ENCODE results near the gene FEM1B.

The FEM1B gene

DNA sequence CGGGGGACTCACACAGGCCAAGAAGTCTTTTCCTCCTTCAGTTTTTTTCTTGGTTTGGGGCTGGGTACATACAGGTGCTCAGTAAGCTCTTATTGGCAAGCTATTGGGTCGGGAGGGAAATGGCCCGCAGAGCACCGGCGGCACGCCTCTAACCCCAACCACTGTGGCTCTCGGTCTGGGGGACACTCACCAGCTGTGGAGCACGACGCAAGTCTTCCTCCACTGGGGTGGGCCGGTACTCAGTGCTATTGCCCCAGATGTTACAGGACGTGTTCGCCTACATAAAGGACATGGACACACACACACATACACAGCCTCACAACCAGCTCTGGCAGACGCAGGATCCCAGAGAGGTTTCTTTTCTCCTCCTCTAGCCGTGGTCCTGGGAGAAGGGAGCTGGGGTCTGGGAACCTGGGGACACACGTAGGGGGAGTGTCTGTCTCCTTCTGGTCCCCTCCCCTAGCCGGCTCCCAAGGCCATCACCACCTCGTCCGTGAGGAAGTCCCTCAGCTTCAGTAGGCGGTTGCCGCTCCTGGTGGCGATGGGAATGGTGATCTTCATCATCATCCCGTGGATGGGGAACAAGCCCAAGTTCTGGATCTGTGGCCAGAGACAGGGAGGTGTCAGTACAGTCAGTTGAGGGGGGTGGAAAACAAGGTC is 33.4 kb downstream of the FEM1B start:
- no peak for DNase-seq

GRCh38 chr15:68311464-68311835 is 33.9 kb downstream of the FEM1B start:
- no peak for DNase-seq

GRCh38 chr15:68311859-68312557 is 34.5 kb downstream of the FEM1B start:
- DNase-seq, result no peak

- DNase-seq, result no peak
Observed at GRCh38 chr15:68312701-68313204, 35.2 kb downstream of the FEM1B start.

DNA sequence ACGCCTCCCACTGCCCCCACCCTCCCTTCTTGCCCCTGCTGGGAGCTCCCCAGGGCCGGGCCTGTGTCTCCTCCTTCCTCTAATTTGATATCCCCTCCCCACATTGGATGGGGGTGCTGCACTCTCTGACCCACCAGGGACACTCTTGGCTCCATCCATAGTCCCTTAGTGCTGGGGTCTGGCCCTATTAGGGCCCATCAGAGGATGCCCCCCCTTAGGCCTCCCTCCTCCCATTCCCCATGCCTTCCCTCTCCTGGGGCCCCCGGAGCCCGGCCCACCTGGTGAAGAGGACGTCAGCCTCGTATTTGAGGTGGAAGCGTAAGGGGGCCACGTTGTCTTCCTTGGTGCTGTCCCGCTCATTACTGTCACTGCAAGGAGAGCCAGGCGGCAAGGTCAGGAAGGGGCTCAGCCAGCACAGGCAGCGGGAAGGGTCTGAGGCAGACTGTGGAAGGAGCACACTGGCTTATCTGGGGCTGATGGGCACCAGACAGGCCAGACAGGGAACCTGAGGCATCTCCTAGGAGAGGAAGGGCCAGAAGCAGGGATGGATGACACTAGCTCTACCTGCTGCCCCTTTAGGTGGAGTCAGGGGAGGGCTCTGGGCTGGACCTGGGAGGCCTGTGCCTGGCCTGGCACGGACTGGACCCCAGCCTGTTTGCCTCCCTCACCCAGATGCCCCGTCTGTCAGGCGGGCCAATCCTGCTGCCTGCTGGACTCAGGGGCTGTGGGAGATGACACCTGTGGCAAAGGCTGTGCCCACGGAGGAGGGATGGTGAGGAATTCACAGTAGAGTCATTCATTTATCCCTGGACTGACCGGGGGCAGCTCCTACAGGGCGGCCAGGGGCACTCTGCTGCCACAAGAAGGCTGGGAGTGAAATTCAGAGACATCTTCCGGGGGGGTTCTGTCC is 36.2 kb downstream of the FEM1B start:
- no peak for DNase-seq

DNA sequence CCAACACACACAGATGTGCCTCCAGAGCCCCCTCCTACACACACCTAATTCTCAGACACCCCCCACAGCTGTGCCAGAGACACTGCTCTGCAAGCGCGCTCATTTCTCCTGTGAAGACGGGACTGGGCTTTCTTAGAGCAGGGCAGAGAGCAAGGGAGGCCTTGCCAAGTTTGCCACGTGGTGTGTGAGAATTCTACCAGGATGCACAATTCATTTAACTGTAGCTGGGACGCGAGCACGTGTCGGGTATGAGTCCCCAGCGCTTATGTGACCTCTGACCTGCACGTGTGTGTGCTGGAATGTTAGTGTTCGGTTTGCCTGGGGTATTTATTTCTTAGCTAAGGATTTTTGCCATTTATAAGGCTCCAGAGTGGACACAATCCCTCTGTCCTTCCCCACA is 37.0 kb downstream of the FEM1B start:
- DNase-seq, result no peak

- no peak for DNase-seq
Observed at GRCh38 chr15:68315035-68315434, 37.5 kb downstream of the FEM1B start.

GRCh38 chr15:68315495-68316031 is 38.0 kb downstream of the FEM1B start:
- peak; percentile 68 for DNase-seq

GRCh38 chr15:68316061-68316804 is 38.7 kb downstream of the FEM1B start:
- DNase-seq, result peak; percentile 8

DNA sequence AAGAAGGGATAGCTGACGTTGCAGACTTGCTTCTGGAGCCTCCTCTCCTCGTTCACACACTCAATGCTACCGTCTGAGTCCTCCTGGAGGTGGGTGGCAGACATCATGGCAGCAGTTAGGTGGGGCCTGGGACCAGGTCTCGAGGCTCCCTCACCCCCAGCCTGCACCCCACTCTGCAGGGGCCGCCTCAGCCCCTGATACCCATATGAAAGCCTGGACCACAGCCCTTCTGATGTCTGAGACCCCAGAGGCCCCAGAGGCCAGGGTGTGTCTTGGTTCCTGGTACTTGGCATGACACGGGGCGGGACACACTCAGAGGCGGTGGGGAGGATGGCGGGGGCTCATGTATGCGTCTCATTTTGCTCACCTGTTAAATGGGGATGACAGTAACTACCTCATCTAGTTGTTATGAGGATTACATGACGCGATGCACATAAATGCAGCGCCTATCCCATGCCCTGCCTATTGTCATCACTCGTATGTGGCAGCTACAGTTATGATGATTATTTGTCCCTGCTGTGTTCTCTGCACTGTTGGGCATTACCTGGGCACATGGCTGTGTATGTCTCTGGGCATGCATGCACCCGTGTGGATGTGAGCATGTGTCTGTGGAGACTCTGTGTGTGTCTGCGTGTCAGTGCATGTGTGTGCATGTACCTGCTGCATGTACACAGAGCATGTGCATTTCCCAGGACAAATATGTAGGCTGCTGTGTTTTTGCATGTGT is 39.9 kb downstream of the FEM1B start:
- no peak for DNase-seq

- no peak for DNase-seq
Observed at GRCh38 chr15:68318008-68318835, 40.7 kb downstream of the FEM1B start.

- DNase-seq, result no peak
Observed at GRCh38 chr15:68318931-68319909, 41.7 kb downstream of the FEM1B start.

GRCh38 chr15:68319997-68320396 is 42.5 kb downstream of the FEM1B start:
- DNase-seq, result no peak

- DNase-seq, result no peak
Observed at GRCh38 chr15:68321229-68321628, 43.7 kb downstream of the FEM1B start.

DNA sequence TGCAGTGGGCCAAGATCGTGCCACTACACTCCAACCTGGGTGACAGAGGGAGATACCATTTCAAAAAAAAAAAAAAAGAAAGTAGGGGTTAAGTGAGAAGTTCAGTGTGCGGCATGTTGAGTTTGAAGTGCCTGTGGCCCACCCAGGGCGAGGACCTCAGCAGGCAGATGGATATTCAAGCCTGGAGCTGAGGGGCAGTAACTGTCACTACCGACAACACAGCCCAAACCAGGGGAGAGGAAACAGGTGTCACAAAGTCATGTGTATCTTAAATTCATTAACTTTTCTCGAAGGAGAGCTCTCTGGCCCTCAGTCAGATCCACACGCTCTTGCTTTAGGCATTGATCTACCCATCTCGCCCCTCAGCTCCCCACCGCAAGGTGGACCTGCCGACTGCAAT is 45.3 kb downstream of the FEM1B start:
- no peak for DNase-seq

DNA sequence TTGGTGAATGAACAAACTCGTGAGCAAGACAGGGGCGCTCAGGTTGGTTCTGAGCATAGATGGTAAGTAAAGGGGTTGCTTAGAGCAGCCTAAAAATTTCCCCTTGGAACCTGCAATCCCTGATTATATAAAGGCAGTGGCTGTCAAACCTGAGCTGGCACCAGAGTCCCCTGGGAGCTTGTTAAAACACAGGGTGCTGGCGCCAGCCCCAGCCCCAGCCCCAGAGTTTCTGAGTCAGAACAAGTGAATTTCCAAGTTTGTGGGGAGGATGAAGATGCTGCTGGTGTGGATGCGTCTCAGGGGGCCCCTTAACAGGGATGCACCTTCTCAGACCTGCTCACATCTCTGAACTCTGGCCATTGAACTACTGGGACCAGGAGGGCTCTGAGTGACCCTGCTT is 48.2 kb downstream of the FEM1B start:
- no peak for DNase-seq

DNA sequence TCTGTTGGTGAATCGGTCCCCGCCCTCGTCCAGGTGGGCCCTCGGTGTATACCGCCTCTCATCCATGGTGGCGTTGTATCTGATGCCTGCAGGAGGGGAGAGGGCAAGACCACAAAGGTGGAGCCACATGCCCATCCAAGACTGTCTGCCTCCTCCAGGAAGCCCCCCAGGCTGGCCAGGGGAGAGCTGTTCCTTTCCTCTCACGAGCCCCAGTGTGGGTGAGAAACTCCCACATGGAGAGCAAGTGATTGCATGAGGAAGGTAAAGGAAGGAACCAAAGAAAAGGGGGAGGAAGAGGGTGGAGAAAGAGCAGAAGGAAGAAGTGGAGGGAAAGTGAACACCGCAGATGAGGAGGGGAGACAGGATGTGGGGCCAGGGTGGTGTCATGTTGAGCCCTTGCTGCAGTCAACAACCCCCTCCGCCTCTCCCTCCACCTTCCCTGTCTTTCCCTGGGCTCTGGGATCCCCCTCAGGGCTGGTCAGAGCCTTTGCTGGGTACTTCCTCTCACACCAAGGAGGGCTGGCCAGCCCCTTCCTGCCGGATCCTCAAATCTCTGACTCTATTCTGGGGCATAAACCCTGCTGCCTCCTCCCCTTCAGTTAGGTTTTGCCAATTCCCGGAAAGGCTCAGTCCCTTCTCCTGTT is 49.3 kb downstream of the FEM1B start:
- DNase-seq, result no peak

DNA sequence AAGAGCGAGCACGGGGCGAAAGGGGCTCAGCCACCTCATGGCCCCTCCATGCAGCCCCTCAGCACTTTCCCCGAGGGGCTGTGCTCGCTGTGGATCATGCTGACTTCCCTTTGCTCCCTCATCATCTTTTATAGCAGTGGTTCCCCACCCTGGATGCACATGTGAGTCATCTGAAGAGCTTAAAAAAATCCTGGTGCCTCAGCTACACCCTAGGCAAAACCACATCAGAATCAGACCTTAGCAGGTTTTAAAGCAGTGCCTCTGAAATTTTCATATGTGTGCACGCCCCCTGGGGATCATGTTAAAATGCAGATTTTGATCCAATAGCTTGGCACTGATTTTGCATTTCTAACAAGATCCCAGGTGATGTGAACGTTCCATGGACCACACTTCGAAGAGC is 50.9 kb downstream of the FEM1B start:
- no peak for DNase-seq

DNA sequence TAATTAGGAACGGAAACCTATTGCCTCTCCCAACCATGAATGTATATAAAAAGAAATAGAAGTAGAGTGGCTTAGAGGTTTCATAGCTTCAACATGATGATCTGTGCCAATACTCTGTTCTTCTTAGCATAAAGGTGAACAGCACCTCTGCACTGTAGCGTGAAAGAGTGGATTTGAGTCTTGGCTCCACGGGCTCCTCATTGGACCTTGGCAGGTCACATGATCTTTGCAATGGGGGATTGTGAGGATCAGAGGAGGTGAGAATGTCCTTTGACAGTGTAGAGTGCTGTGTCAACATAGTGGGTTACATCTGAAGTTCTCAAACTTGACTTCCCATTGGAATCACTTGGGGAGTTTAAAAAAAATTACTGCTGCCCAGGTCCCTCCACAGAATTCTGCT is 51.4 kb downstream of the FEM1B start:
- no peak for DNase-seq

Data from COR-L47 (cell line).